Keratinocyte (primary cell): ENCODE results near the gene GNPTG.

Source experiments
- CTCF ChIP-seq, 3 experiments: IDR thresholded peaks in 1 of 3; conservative IDR thresholded peaks in 1 of 3; optimal IDR thresholded peaks in 1 of 3; 2 replicates in 2 of 3; 3 replicates in 1 of 3; pipeline versions ENCODE3 to v1.5.1; 2011; ENCODE audit warnings: low read length in 3 of 3, mild to moderate bottlenecking in 3 of 3, moderate library complexity in 2 of 3, control low read depth in 1 of 3, inconsistent platforms in 1 of 3; ENCODE audit not compliant: insufficient read depth in 2 of 3; ENCODE audit errors: extremely low read depth in 1 of 3
- EZH2 ChIP-seq: IDR thresholded peaks from one replicate; pipeline ENCODE4 v1.6.1; 2012; ENCODE audit warnings: inconsistent platforms, mild to moderate bottlenecking, low read length, moderate library complexity

GRCh38 chr16:1306334-1306733, 45.4 kb upstream of the GNPTG start:
- TF ChIP-seq CTCF (optimal IDR thresholded peaks at IDR 0.05 in 1 of 3, IDR thresholded peaks at IDR 0.05 in 1 of 3, conservative IDR thresholded peaks at IDR 0.05 in 1 of 3; ENCODE audit: extremely low read depth in 1 of 3, insufficient read depth in 2 of 3, low read length in 3 of 3) (no peak), EZH2 (no peak)
